GM18909 (cell line): ENCODE data around the gene COL5A1.

Experiments used
- ATAC-seq: cut with Tn5 transposase; IDR thresholded peaks from one replicate; pipeline ENCODE4 v1.9.1; 2021; ENCODE audit warnings: mild to moderate bottlenecking; ENCODE audit not compliant: unreplicated experiment, poor library complexity

The COL5A1 gene

GRCh38 chr9:134826336-134827285, 185.0 kb downstream of the COL5A1 start:
- no peak for ATAC-seq

- ATAC-seq: no peak
Observed at GRCh38 chr9:134827559-134827958, 186.0 kb downstream of the COL5A1 start.

- ATAC-seq: no peak
Observed at GRCh38 chr9:134827993-134828392, 186.4 kb downstream of the COL5A1 start.

GRCh38 chr9:134828892-134829291, 187.3 kb downstream of the COL5A1 start:
- ATAC-seq: no peak

GRCh38 chr9:134829356-134829937, 187.8 kb downstream of the COL5A1 start:
- no peak for ATAC-seq

GRCh38 chr9:134830126-134830525, 188.5 kb downstream of the COL5A1 start:
- ATAC-seq: no peak

- ATAC-seq: no peak
Observed at GRCh38 chr9:134830926-134831720, 189.5 kb downstream of the COL5A1 start.

GRCh38 chr9:134832471-134832870, 190.9 kb downstream of the COL5A1 start:
- no peak for ATAC-seq

- ATAC-seq: no peak
Observed at GRCh38 chr9:134833294-134833880, 191.8 kb downstream of the COL5A1 start.

GRCh38 chr9:134834217-134834956, 192.8 kb downstream of the COL5A1 start:
- ATAC-seq: no peak

- no peak for ATAC-seq
Observed at GRCh38 chr9:134834957-134835419, 193.4 kb downstream of the COL5A1 start.

- no peak for ATAC-seq
Observed at GRCh38 chr9:134835448-134835847, 193.8 kb downstream of the COL5A1 start.

GRCh38 chr9:134835987-134836386, 194.4 kb downstream of the COL5A1 start:
- ATAC-seq: no peak

GRCh38 chr9:134836406-134836970, 194.9 kb downstream of the COL5A1 start:
- ATAC-seq: no peak

GRCh38 chr9:134837529-134837928, 195.9 kb downstream of the COL5A1 start:
- ATAC-seq: no peak

GRCh38 chr9:134838651-134839454, 197.2 kb downstream of the COL5A1 start:
- ATAC-seq: no peak

- no peak for ATAC-seq
Observed at GRCh38 chr9:134839455-134840125, 198.0 kb downstream of the COL5A1 start.

- no peak for ATAC-seq
Observed at GRCh38 chr9:134840511-134840910, 198.9 kb downstream of the COL5A1 start.
